ENCODE results near the gene MYL7. TPM values are rescaled to one million over a fixed set of nuclear protein-coding genes. Genes with fewer than 3 reads are reported as not detected.
A peak's percentile ranks its signal among the peaks of the same experiment; 100 is the strongest.

MYL7 gene
- total and polyA plus RNA-seq, 2 donors (not counting 1 experiment from before 2014, with no cell fraction given): not detected

- Histone ChIP-seq H3K9me3 (ENCODE audit: control insufficient read depth, insufficient read depth, low read depth, low read length) (no peaks in the 10 kb centered on the region), H3K79me2 (ENCODE audit: control insufficient read depth, insufficient read depth, low read length) (no peaks in the 10 kb centered on the region), H3K4me2 (ENCODE audit: extremely low read depth, insufficient read depth, low read length) (no peak overlapping the region), H3K4me1 (ENCODE audit: control insufficient read depth, extremely low read depth, insufficient read depth, low read length) (peaks cover 31% of the 10 kb centered on the region), H3K9ac (ENCODE audit: insufficient read depth, low read length) (no peak overlapping the region), H3K36me3 (ENCODE audit: control insufficient read depth, insufficient read depth, low read length) (peaks cover under 1% of the 10 kb centered on the region), H3K4me3 (replicated peaks in 1 of 4; ENCODE audit: control extremely low read depth in 1 of 4, insufficient read depth in 1 of 4, low read depth in 3 of 4, low read length in 4 of 4) (no peak overlapping the region), H2AFZ (ENCODE audit: low read length) (no peak overlapping the region), H4K20me1 (ENCODE audit: control insufficient read depth, extremely low read depth, insufficient read depth, low read length) (no peaks in the 10 kb centered on the region), H3K27ac (ENCODE audit: insufficient read depth, low read length) (peak overlapping the region; percentile 56), H3K27me3 (ENCODE audit: control insufficient read depth, insufficient read depth, low read length) (no peaks in the 10 kb centered on the region)
- TF ChIP-seq EZH2 (IDR thresholded peaks at IDR 0.05; ENCODE audit: low read length, missing control alignments) (no peak), CTCF (conservative IDR thresholded peaks at IDR 0.05 in 1 of 2, IDR thresholded peaks at IDR 0.05 in 1 of 2; ENCODE audit: low read depth in 1 of 2, low read length in 2 of 2) (no peak)
- DNase-seq (ENCODE audit: low read depth in 2 of 2): peak; percentile 58 to 61
These were observed 38.9 kb downstream of the MYL7 start for GRCh38 chr7:44101966-44102845.

- no peaks in the 10 kb centered on the region for H3K79me2 ChIP-seq (ENCODE audit: control insufficient read depth, insufficient read depth, low read length)
- no peak overlapping the region for H3K9ac ChIP-seq (ENCODE audit: insufficient read depth, low read length)
- H3K9me3 ChIP-seq (ENCODE audit: control insufficient read depth, insufficient read depth, low read depth, low read length): no peaks in the 10 kb centered on the region
- no peak overlapping the region for H3K4me2 ChIP-seq (ENCODE audit: extremely low read depth, insufficient read depth, low read length)
- no peaks in the 10 kb centered on the region for H3K27me3 ChIP-seq (ENCODE audit: control insufficient read depth, insufficient read depth, low read length)
- peaks cover 31% of the 10 kb centered on the region for H3K4me1 ChIP-seq (ENCODE audit: control insufficient read depth, extremely low read depth, insufficient read depth, low read length)
- H4K20me1 ChIP-seq (ENCODE audit: control insufficient read depth, extremely low read depth, insufficient read depth, low read length): no peaks in the 10 kb centered on the region
- H2AFZ ChIP-seq (ENCODE audit: low read length): no peak overlapping the region
- DNase-seq (ENCODE audit: low read depth in 2 of 2): no peak
- peak overlapping the region; percentile 40 for H3K27ac ChIP-seq (ENCODE audit: insufficient read depth, low read length)
- no peak overlapping the region for H3K4me3 ChIP-seq (replicated peaks in 1 of 4; ENCODE audit: control extremely low read depth in 1 of 4, insufficient read depth in 1 of 4, low read depth in 3 of 4, low read length in 4 of 4)
- H3K36me3 ChIP-seq (ENCODE audit: control insufficient read depth, insufficient read depth, low read length): no peaks in the 10 kb centered on the region
- TF ChIP-seq EZH2 (IDR thresholded peaks at IDR 0.05; ENCODE audit: low read length, missing control alignments) (no peak), CTCF (conservative IDR thresholded peaks at IDR 0.05 in 1 of 2, IDR thresholded peaks at IDR 0.05 in 1 of 2; ENCODE audit: low read depth in 1 of 2, low read length in 2 of 2) (no peak)
These were observed 39.7 kb downstream of the MYL7 start for GRCh38 chr7:44101303-44101965.

Measured in fibroblast of lung (primary cell).